ENCODE results near the gene SLC49A3.
A peak's percentile ranks its signal among the peaks of the same experiment; 100 is the strongest.

The SLC49A3 gene

DNA sequence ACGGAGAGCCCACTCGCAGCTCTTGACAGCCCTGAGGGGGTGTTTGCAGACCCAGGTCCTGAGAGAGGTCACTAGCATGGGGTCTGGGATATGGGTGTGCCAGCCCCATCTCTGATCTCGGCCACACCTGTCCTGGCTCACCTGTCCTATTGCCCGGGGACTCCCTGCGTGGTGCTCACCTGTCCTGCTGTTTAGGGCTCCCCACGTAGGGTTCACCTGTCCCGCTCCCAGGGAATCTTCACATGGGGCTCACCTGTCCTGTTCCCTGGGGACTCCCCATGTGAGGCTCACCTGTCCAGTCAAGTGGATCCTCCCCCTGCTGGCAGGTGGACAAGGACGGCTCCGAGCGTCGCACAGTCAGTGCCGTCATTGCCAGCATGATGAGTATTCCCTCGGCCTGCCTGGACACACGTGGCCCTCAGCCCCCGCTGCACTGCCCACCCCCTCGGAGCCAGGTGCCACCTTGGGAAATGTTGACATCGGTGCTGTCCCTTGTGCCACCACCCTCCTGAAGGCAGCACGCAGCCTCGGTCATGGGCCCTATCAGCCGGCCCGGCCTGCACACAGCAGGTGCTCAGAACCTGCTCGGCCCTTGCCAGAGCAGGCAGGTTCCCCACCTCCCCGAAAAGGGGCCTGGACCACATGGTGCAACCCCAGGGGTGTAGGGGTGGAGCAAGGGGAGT, 6.3 kb downstream of the SLC49A3 start:
- no peak overlapping the region for H3K4me3 Mint-ChIP-seq
- no peaks in the 10 kb centered on the region for H3K36me3 Mint-ChIP-seq (ENCODE audit: low read depth)
- no peak overlapping the region for H3K27ac Mint-ChIP-seq
- peaks cover 12% of the 10 kb centered on the region for H3K4me1 Mint-ChIP-seq (ENCODE audit: low read depth)
- H3K9me3 Mint-ChIP-seq: no peaks in the 10 kb centered on the region
- H3K27me3 Mint-ChIP-seq: no peaks in the 10 kb centered on the region

DNA sequence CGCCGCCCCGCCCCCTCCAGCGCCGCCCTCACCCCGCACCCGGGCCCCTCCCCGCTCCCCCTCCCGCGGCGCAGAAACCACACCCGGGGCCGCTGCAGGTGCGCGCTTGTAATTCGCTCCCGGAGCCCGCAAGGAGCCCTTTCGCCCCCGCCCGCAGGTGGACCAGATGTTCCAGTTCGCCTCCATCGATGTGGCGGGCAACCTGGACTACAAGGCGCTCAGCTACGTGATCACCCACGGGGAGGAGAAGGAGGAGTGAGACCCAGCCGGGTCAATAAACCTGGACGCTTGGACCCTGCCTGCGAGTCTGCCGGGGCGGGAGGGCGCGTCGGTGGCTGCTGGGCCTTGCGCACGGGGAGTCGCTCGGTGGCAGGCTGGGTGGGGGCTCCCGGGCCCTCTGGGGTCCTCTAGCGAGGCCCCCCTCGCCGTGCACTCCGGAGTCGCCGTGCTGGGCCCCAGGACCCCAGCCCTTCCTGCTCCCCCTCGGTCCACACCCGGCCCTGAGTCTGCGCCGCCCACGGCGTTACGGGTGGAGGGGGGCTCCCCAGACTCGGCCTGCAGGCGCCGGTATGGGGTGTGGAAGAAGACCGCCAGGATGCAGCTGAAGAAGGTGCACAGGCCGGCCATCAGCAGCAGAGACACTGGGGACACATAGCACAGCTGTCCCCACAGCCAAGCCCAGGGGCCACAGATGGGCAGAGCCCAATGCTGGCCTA, 7.1 kb downstream of the SLC49A3 start:
- H3K9me3 Mint-ChIP-seq: no peaks in the 10 kb centered on the region
- peaks cover 12% of the 10 kb centered on the region for H3K4me1 Mint-ChIP-seq (ENCODE audit: low read depth)
- no peaks in the 10 kb centered on the region for H3K36me3 Mint-ChIP-seq (ENCODE audit: low read depth)
- H3K27me3 Mint-ChIP-seq: no peaks in the 10 kb centered on the region
- H3K27ac Mint-ChIP-seq: no peak overlapping the region
- no peak overlapping the region for H3K4me3 Mint-ChIP-seq

DNA sequence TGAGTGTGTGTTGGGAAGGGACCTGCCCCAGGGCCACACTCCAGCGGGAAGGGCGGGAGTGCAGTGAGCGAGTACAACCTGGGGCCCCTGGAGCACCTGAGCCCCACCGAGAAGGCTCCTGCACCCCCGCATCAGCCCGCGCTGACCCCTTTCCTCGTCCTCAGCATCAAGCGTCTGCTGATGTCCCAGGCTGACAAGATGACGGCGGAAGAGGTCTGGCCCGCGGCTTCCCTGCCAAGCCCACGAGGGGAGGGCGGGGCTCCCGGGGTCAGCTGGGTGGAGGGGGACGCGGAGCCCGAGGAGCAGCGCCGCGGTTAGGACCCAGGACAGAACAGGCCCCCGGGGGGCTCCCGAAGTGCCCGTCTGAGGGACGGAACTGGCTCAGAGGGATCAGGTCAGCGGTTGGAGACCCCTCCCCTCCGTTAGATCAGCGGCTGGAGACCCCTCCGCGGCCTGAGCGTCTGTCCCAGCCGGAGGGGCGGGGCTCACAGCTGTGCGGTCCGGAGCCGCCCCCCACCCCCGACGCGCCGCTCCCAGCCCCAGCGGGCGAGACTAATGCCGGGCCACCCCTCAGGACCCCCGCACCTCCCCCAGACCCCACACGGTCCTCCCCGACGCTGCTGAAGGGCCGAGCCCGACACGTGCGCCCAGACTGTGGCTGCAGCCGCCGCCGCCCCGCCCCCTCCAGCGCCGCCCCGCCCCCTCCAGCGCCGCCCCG, 7.9 kb downstream of the SLC49A3 start:
- Mint-ChIP-seq H3K4me1 (ENCODE audit: low read depth) (peaks cover 14% of the 10 kb centered on the region), H3K36me3 (ENCODE audit: low read depth) (no peaks in the 10 kb centered on the region), H3K4me3 (peak overlapping the region; percentile 68), H3K27me3 (no peaks in the 10 kb centered on the region), H3K9me3 (no peaks in the 10 kb centered on the region), H3K27ac (no peak overlapping the region)

DNA sequence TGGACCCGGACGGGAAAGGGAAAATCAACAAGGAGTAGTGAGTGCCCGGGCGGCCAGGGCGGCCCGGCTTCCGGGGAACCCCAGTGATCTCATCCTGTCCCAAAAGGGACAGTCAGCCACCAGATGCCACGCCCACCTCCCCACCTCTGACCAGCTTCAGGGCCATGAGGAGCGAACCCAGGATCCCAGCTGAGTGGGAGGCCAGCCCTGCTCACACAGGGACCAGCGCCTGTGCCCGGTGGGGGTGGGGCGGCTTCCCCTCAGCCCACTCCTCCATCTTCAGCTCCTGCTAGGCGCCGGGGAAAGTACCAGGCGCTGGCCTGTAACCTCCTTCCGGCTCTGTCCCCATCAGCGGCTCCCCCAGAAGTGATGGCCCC, 8.4 kb downstream of the SLC49A3 start:
- Mint-ChIP-seq H3K4me3 (peak overlapping the region; percentile 68), H3K27ac (no peak overlapping the region), H3K36me3 (ENCODE audit: low read depth) (no peaks in the 10 kb centered on the region), H3K4me1 (ENCODE audit: low read depth) (peaks cover 19% of the 10 kb centered on the region), H3K27me3 (no peaks in the 10 kb centered on the region), H3K9me3 (no peaks in the 10 kb centered on the region)

DNA sequence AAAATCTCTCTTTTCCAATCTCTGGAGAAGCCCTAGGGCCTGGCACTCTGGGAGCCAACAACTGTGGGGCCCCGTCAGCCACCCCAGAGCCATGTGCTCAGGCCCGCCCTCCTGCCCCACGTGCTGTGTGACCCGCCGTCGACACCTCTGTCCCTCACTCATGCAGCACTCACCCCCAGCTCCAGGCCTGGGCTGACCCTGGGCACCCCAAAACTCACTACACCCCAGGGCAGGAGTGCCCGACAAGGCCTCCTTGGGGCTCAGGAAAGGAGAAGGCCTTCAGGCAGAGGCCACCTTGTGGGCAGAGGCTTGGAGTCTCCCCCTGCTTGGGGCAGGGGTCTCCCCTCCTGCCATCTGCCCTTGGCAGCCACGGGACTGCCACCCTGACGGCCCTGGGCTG, 8.9 kb downstream of the SLC49A3 start:
- H3K4me3 Mint-ChIP-seq: peak overlapping the region; percentile 68
- no peak overlapping the region for H3K27ac Mint-ChIP-seq
- H3K4me1 Mint-ChIP-seq (ENCODE audit: low read depth): peaks cover 21% of the 10 kb centered on the region
- no peaks in the 10 kb centered on the region for H3K27me3 Mint-ChIP-seq
- no peaks in the 10 kb centered on the region for H3K9me3 Mint-ChIP-seq
- H3K36me3 Mint-ChIP-seq (ENCODE audit: low read depth): no peaks in the 10 kb centered on the region

DNA sequence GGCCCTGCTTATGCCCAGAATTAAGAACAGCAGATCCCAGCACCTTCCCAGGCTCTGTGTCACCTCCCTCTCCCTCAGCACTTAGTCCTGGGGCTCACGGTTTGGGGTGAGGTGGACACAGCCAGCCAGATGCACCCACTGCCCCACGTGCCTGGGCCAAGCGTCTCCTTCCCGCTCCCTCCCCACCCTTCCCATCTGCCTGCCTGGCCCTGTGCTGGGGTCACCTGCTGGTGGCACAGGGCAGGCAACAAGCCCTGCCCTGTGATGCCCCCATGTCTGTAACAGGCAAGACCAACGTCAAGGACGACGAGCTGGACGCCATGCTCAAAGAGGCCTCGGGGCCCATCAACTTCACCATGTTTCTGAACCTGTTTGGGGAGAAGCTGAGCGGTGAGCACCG, 9.3 kb downstream of the SLC49A3 start:
- Mint-ChIP-seq H3K27me3 (no peaks in the 10 kb centered on the region), H3K9me3 (no peaks in the 10 kb centered on the region), H3K36me3 (ENCODE audit: low read depth) (no peaks in the 10 kb centered on the region), H3K4me1 (ENCODE audit: low read depth) (peaks cover 21% of the 10 kb centered on the region), H3K27ac (no peak overlapping the region), H3K4me3 (no peak overlapping the region)

DNA sequence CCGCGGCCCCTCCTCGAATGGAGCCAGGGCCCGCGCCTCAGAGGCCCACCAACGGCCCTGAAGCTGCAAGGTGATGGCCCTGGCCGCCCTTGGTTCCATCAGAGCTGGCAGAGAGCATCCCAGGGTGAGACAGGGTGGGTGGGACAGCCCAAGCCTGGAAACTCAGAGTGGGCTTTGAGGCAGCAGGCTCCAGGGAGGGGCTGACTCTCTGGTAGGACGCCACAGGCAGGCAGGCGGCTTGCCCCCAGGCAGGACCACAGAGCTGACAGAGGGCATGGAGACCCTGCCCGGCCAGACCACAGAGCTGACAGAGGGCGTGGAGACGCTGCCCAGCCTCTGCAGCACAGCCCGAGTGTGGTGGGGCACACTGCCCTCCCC, 9.9 kb downstream of the SLC49A3 start:
- no peaks in the 10 kb centered on the region for H3K27me3 Mint-ChIP-seq
- no peak overlapping the region for H3K4me3 Mint-ChIP-seq
- no peaks in the 10 kb centered on the region for H3K9me3 Mint-ChIP-seq
- no peak overlapping the region for H3K27ac Mint-ChIP-seq
- H3K36me3 Mint-ChIP-seq (ENCODE audit: low read depth): no peaks in the 10 kb centered on the region
- peaks cover 21% of the 10 kb centered on the region for H3K4me1 Mint-ChIP-seq (ENCODE audit: low read depth)

DNA sequence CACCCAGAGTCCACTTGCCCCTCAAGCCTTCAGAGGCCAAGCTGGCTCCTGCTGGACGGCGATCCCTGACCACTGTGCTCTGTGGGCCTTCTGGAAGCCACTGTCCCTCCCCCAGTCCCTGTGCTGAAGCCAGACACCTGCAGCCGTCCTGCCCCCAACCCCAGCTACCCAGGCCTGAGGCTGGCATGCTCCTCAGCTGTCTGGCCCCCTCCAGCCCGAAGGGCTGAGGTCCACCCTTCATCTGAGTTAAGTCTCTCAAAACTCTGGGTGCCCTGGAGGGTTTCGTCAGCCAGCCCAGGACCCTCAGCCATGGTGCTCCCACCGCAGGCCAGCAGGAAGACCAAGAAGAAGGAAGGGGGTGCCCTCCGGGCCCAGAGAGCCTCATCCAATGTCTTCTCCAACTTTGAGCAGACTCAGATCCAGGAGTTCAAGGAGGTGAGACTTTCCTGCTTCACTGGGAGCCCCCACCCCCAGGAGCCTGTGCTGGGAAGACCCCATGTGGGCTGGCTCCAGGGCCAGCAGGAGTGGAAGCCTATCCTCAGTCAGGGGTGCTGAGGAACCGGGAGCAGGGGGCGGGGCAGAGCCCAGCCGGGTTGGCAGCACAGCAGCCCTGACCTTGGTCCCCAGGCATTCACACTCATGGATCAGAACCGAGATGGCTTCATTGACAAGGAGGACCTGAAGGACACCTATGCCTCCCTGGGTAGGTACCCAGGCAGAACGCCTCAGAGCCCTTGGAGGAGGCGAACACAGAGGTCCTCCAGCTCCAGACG, 10.4 kb downstream of the SLC49A3 start:
- Mint-ChIP-seq H3K4me3 (no peak overlapping the region), H3K4me1 (ENCODE audit: low read depth) (peaks cover 22% of the 10 kb centered on the region), H3K27ac (no peak overlapping the region), H3K36me3 (ENCODE audit: low read depth) (peaks cover under 1% of the 10 kb centered on the region), H3K27me3 (no peaks in the 10 kb centered on the region), H3K9me3 (no peaks in the 10 kb centered on the region)

DNA sequence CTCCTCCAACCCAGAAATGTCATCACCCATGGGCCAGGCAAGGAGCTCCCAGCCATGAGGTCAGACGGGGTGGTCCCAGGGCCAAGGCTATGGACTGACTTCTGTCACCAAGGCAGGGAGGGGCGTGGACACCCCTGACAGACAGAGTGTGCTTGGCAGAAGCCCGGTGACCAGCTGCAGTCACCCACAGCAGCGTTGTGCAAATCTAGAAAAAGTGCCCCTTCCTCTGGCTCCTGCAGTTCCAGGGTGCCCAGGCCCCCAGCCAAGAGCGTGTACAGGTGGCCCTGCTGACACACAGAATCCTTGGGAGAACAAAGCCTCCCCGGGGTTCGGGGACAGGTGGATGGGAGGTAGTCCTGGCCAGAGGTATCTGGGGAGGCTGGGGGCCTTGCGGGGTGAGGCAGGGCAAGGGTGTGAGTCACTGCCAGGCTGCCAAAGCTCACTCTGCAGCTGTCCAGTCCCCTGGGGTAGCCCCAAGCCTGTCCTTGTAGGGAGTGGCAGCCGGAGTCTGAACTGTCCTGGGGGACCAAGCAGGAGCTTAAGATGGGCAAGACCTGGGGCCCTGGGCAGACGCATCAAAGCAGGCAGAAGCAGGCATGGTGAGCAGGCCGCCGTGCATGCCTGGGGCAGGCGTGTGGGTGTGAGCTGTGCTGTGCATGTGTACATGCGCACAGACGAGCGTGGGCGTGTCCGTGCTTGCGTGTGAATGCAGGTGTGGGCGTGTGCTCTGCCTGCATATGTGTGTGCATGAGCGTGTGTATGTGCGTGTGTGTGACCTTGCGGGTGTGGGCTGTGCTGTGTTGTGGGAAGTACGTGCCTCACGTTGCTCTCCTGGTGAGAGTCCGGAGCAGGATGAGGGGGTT, 11.3 kb downstream of the SLC49A3 start:
- Mint-ChIP-seq H3K4me1 (ENCODE audit: low read depth) (peaks cover 26% of the 10 kb centered on the region), H3K36me3 (ENCODE audit: low read depth) (peaks cover 7% of the 10 kb centered on the region), H3K9me3 (no peaks in the 10 kb centered on the region), H3K27me3 (no peaks in the 10 kb centered on the region), H3K4me3 (no peak overlapping the region), H3K27ac (no peak overlapping the region)

DNA sequence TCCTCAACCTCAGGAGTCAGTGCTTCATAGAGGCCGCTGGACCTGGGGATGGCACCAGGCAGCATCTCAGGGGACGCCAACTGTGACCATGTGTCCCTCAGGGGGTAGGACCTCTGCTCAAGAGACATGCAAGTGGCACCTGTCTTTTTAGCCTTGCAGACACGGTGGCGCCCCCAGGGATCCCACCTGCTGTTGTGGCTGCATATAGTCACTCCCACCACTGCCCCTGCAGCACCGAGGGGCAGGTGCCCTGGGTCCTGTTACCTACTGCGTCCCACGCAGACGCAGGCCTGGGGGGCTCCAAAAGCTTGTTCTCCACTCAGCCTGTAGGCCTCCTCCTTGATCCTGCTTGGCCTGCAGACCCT, 12.1 kb downstream of the SLC49A3 start:
- Mint-ChIP-seq H3K27ac (no peak overlapping the region), H3K4me1 (ENCODE audit: low read depth) (peaks cover 26% of the 10 kb centered on the region), H3K4me3 (no peak overlapping the region), H3K9me3 (no peaks in the 10 kb centered on the region), H3K27me3 (no peaks in the 10 kb centered on the region), H3K36me3 (ENCODE audit: low read depth) (peaks cover 13% of the 10 kb centered on the region)

DNA sequence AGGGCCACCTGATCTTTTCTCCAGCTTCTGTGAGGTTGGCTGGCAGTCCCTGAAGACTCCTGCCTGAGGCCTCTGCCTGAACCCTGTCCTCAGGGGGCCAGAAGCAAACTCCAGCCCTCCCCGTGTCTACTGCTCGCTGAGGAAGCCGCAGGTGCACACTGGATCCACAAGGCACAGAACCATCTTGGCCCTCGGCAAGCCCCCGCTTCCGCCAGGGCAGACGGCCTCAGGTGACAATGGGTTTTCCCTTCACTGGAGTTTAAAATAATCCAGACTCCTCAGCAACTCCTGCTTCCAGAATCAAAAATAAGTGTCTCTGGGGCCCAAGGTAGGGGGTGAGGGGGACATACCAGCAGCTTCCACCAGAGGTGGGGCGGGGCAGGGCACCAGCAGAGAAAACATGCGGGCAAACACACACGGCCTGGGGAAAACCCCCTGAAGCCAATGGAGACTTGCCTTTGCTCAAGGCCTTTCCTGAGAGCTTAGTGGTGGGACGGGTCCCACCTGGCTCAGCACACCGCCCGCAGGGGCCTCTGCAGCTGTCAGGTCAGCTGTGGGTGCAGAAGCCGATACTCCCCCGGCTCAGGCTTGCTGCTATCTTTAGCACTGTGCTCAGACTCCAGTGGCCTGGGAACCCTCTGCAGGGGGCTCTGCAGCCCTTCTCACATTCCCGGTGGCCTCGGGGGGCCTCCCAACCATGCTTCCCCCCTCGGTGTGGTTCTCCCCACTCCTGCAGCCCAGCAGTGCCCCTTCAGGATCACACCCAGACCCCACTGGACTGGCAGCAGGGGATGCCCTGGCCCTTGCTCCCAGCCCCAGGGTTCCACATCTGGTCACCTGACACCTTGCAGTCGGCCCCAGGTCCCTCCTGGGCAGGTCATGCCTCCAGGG, 12.7 kb downstream of the SLC49A3 start:
- no peaks in the 10 kb centered on the region for H3K9me3 Mint-ChIP-seq
- peaks cover 18% of the 10 kb centered on the region for H3K36me3 Mint-ChIP-seq (ENCODE audit: low read depth)
- peaks cover 26% of the 10 kb centered on the region for H3K4me1 Mint-ChIP-seq (ENCODE audit: low read depth)
- no peaks in the 10 kb centered on the region for H3K27me3 Mint-ChIP-seq
- H3K27ac Mint-ChIP-seq: peak overlapping the region; percentile 78
- peak overlapping the region; percentile 91 for H3K4me3 Mint-ChIP-seq

DNA sequence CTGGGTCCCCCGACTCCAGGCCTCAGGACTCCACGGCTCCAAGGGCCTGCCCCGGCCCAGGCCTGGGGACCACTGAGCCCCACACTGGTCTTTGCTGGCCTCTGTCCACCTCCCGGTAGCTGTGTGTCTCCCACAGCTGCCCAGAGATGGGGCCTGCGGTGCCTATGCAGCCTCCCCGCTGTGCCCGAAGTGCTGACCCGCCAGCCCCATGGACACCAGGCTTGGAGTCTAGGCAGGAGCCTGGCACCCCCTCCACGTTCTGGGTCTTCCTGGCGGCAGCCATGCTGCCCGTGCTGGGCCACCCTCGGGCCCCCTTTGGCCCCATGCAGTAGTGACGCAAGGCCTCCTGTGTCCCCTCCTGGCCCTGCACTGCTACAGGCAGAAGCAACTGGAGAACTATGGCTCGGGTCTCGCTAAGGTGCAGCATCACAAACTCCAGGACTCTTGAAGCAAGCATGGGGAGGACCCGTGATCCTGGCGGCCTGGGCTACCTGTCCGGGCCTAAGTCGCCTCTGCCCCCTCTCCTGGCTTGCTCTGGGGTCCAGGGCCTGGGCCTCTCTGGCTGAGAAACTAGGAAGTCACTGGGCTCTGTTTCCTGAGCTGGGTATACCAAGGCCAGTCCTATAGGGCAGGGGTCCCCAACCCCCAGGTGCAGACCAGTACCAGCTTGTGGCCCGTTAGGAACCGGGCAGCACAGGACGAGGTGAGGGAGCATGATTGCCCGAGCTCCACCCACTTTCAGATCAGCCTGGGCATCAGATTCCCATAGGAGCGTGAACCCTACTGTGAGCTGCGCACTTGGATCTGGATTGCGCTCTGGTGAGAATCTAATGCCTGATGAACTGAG, 13.7 kb downstream of the SLC49A3 start:
- Mint-ChIP-seq H3K9me3 (no peaks in the 10 kb centered on the region), H3K4me1 (ENCODE audit: low read depth) (peaks cover 20% of the 10 kb centered on the region), H3K36me3 (ENCODE audit: low read depth) (peaks cover 27% of the 10 kb centered on the region), H3K4me3 (peak overlapping the region; percentile 91), H3K27ac (peak overlapping the region; percentile 78), H3K27me3 (no peaks in the 10 kb centered on the region)
